NOMO-1 (cell line): ENCODE data around the gene TBC1D2B.

Experiments used
- DNase-seq, 2 experiments: peaks; one replicate each; lab custom pipeline; 2025; ENCODE audit not compliant: unreplicated experiment in 2 of 2; lab: John Stamatoyannopoulos, UW

TBC1D2B gene

DNA sequence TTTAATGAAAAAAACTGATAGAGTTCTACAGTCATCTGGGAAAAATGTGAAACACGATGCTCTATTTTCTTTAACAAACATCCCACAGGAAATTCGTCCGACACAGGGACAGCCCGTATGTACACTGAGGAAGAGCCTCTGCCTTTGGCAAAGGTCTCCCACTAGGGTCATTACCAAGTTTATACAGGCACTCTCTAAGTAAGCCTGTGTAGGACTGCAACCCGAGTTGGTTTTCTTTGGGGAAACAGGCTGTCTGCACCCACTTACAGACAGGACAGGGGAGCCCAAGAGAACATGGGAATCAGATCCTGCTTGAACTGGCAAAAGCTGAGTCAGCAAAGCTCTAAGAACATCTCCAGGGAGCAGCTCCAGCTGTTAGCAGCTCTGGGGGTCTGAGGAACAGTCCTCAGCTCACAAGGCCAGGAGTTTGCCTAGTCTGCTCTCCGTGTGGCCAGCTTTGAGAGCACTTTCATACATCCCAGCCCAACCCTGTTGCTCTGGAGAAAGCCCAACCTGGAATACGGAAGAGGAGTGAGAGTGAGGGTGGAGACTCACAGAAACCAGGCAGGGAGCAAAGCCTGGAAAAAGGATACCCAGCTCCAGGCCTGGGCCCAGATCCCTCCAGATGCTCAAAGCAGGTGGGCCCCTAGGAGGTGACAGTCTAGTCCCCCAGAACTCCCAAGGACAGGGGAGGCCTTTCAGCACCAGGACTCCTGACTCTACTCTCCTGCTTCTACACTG lies 1.9 kb downstream of the TBC1D2B start:
- no peak for DNase-seq

- no peak for DNase-seq
Observed at GRCh38 chr15:78073046-78073787, 4.3 kb downstream of the TBC1D2B start.

GRCh38 chr15:78072080-78072892 lies 5.2 kb downstream of the TBC1D2B start:
- no peak for DNase-seq

GRCh38 chr15:78071383-78071782 lies 6.1 kb downstream of the TBC1D2B start:
- no peak for DNase-seq

- DNase-seq: peak; percentile 29 to 63
Observed at GRCh38 chr15:78070049-78070700, 7.3 kb downstream of the TBC1D2B start.

- no peak for DNase-seq
Observed at GRCh38 chr15:78069462-78070029, 8.0 kb downstream of the TBC1D2B start.

GRCh38 chr15:78069052-78069414 lies 8.5 kb downstream of the TBC1D2B start:
- no peak for DNase-seq

GRCh38 chr15:78067328-78068228 lies 9.9 kb downstream of the TBC1D2B start:
- DNase-seq: no peak

DNA sequence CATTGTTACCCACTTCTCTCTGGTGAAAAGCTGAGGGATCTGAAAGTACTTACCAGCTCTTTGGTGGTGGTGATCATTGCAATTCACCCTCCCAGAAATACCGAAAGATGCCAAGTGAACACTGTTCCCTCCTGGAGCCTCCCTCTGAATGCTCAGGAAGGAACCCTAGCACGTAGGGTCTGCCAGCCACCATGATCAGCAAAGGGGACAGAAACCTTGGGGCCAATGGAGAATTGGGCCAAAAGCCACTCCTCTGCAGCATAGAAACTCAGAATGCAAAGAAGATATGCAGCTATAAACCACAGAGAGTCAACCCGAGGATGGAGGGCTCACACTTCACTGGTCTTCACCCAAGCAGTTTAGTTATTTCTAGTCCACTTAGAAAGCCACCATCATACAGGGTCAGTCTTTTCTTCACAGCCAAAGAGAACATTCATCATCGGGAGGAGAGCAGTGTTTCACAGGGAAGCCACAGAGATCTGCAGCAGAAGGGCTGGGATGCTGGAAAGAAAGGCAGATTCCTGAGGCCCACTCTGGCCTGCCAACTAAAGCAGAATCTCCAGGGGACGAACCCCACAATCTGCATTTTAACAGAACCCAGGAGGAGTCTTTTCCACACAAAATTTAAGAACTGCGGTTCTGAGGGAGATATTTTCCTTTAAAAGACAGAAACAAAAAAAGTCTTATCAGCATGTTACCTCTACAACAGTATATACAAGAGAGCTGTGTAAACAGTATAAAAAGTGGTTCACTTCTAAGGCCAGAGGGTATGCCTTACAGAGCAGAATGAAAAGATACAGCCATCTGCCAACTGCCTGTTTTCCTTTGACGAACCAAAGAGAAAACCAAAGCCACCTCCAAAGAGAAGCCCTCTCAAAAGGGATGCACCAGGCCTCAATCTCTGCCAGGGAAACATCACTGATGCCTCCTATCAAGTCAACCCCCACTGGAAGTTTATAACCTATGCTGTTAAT lies 11.3 kb downstream of the TBC1D2B start:
- DNase-seq: no peak

GRCh38 chr15:78065284-78065872 lies 12.1 kb downstream of the TBC1D2B start:
- DNase-seq: peak in 1 of 2 experiments; percentile 33

DNA sequence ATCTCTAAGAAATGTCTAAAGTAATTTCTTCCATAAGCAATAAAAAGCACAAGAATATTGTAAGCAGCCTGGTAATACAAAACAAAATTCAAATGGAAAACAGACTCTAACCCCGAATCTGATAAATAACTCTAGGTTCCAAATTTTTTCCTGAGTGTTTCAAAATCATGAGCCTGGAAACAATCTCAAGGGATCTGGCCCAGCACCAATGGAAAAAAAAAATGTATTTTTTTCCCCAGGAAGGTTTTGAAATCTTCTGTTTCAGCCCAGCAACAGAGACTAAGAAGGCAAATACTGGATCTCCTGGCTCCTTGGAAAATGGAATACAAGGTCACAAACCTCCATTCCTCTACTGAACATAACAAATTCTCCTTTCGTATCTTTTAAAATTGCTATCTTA lies 13.0 kb downstream of the TBC1D2B start:
- DNase-seq: no peak

GRCh38 chr15:78063970-78064385 lies 13.5 kb downstream of the TBC1D2B start:
- DNase-seq: no peak

DNA sequence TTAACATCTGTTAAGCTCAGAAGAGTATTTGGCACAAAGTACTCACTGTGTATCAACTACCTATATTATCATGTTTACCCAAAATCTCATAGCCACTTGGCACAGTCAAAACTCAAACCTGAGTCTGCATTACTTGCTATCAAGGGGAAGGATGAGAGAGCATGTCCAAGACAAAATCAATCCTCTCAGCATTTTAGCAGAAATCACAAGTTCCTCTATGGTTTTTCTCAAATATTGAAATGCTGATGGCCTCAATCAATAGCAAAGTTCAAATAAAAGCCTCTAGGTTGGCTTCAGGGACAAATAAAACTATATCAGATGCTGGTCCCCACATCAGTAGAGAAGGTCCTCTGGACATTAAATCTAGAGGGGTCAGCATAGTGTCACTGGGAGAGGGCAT lies 14.3 kb downstream of the TBC1D2B start:
- no peak for DNase-seq

DNA sequence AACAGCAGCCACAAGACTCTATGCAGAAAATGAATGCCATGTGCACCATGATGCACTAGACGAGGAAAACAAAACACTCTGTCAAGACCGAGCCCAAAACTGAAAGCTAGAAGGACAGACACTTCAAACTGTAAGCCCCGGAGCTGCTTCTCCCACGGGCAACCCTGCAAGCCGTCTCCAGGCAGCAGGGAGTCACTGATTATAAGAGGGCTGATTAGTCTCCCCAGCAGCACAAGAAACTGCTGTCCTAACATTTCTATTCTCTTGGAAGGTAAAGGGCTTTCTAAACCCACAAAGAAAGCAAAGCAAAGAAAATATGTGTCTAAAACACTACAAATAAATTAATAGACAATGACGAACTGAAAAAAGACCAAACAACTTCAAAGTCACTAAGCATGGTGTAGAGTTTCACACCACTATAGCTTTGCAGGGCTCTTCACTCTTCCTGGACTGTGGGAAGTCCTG lies 15.5 kb downstream of the TBC1D2B start:
- no peak for DNase-seq

- DNase-seq: no peak
Observed at GRCh38 chr15:78060232-78060631, 17.3 kb downstream of the TBC1D2B start.

DNA sequence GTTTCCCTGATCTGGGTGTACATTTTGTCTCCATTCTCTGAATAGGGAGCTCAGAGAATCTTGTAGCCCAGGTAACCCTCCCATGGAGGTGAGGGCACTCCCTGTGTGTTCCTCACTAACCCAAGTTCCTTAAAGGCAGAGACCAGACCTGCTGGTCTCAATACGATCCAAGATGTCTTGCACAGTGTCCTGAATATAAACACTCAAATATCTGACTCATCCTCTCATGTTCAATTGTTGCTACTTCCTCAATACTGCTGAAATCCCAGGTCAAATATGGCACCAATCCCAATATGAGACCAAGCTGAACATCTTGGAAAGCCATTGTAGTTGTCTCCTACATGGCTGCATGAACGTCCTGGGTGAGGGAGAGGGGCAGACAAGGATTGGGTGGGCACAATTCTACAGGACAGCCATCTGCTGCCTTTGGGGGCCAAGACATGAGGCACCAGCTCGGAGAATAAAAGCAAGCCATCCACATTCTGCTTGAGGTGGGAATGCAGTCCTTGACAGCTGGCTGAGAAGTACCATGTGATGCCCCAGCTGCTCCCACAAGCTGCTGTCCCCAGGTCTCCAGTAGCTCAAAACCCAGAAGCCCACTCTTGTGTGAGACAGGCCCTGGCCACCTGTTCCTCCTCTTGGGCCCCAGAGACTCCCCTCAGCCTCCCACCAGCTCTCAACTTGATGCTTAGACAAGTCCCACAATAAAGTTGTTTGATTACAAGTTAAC lies 18.2 kb downstream of the TBC1D2B start:
- DNase-seq: peak in 1 of 2 experiments; percentile 18

GRCh38 chr15:78058401-78058935 lies 19.0 kb downstream of the TBC1D2B start:
- no peak for DNase-seq
